HG03520 (cell line): ENCODE data around the gene EEF1A1.
A peak's percentile ranks its signal among the peaks of the same experiment; 100 is the strongest.
"Not testable (repeated sequence)": the region's sequence is repeated elsewhere in the genome, so short reads cannot be mapped to it uniquely, and the experiment has no call there.

Experiments used
- ATAC-seq: cut with Tn5 transposase; IDR thresholded peaks from one replicate; pipeline ENCODE4 v1.9.1; 2021; ENCODE audit warnings: mild to moderate bottlenecking, moderate library complexity; ENCODE audit not compliant: unreplicated experiment

EEF1A1 gene

DNA sequence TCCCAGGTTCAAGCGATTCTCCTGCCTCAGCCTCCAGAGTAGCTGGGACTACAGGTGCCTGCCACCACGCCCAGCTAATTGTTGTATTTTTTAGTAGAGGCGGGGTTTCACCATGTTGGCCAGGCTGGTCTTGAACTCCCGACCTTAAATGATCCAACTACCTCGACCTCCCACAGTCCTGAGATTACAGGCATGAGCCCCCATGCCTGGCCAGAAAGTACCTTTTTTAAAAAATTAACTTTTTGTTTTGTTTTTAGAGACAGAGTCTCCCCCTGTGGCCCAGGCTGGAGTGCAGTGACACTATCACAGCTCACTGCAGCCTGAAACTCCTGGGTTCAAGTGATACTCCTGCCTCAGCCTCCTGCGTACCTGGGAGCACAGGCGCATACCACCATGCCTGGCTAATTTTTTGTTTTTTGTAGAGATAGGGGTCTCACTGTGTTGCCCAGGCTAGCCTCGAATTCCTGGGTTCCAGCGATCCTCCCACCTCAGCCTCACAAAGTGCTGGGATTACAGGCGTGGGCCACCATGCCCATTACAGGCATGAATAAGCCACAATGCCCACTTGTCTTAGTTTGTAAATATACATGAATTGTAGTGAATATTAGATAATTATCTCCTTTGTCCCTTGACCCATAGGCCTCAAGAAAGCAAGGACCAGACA, 17.4 kb upstream of the EEF1A1 start:
- ATAC-seq, result no peak

DNA sequence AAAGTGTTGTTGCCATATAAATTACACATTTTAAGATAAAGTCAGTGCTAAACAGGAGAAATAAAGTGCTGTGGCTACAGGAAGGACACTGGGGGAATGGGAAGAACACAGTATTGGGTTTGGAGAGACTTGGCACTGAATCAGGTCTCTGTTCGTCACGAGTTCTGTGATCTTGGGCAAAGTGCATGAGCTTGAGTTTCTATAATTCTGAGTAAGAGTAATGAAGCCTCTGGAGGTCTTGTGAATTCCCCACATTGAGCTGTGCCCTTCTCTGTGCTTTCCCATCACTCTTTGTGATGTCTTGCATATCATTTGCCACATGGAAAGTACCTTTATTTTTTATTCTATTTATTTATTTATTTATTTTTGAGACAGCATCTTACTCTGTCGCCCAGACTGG, 16.8 kb upstream of the EEF1A1 start:
- no peak for ATAC-seq

DNA sequence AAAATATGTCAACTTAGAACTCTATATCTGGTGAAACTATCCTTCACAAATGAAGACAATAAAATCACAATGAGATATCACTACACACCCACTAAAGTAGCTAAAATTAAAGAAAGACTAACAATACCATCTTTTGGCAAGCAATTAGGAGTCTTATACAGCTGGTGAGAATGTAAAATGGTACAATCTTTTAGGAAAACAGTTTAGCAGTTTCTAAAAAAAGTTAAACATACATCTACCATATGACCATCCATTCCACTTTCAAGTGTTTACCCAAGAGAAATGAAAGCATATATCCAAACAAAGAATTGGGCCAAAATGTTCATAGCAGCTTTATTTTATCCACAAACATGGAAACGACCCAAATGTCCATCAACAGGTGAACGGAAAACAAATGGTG, 13.8 kb upstream of the EEF1A1 start:
- ATAC-seq, result no peak

DNA sequence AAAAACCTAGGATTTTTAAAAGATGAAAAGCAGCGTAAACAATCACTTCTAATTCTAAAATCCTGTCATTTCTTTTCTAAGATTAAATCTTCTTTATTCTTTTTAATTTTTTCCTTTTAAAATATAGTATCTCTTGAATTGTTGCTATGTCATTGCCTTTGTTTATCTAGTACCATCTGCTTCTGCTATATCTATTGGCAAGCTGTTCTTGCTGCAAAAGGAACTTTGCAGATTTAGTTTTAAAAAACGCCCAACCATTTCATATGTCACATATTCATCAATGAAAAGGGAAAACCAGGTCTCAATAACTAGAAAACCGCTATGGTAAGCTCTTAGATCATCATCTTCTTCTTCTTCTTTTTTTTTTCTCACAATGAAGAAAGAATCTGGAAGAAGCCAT, 11.5 kb upstream of the EEF1A1 start:
- ATAC-seq, result no peak

DNA sequence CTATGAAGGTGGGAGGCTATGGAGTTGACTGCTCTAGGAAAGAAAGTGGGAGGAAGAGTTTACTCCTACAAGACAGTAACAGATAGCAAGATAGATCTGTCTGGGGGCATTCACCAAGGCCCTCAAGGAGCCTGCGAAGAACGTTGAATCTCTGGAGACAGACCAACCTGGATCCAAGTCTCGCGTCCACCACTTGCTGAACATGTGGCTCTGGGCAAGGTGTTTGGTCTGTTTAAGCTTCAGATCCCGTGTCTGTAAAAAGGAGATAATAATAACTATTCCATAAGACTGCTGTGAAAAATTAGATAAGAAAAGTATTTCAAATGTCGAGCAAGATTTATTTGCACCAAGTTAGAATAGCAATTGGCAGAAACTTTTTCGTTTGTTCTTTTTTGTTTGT, 8.1 kb upstream of the EEF1A1 start:
- no peak for ATAC-seq

DNA sequence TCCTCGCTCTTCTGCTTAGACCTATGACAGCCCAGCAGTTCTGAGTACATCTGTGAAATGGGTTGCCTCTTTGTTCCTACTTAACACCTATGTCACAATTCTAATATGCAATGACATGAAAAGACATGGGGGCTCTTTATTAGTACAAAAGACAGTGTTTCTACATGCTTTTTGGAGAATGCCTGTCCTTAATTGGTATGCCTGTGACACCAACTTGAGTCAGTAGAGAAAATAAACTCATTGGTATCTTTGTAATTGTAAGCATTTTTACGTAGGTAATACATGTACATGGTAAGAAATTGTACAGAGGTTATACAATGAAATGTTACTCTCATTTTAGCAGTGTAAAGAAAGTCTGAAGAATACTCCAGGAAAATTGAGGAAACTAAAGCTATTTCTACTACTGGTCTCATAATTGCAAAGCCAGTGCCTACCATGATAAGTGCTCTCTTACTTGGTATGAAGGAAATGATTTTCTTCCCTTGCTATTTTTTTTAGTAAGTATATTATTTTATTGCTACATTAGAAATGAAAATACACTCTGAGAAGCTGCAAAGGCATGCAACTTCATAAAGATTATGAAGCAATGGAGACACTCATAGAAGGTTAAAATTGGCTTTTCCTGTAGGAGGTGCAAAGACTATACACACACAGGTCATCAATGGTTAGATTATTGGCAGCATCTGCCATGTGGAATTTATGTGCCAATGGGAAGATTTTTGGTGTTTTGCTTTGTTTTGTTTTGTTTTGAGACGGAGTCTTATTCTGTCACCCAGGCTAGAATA, 4.9 kb upstream of the EEF1A1 start:
- ATAC-seq, result no peak

DNA sequence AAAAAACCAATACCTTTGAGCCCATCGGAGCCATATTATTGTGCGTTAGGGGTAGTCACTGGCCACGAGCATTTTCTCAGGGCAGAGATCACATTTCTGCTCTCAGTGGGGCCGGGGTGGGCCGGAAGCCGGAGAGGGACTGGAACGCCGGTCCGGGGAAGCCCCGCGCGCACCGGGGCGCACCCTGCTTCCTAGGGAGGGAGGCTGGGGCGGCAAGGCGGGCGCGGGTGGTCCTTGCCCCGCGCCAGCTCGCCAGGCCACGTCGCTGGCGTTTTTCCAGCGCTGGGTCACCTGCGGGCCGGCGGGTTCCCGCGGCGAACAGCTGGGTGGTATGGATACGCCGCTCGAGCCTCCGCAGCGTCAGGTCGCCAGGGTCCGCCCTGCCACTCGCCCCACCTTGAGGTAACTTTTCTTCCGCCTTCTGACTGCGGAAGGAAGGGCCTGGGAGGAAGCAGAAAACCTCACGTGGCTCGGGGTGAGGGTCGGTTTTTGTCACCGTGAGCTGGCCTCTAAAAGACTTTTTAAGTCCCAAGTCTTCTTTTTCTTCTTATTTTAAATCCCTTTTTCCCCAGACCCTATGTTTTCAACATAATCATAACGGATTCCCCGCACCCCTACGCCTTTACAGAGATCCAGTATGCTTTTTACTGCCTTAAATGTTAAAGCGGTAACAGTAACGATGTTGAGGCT, 2.7 kb upstream of the EEF1A1 start:
- ATAC-seq, result peak; percentile 41

DNA sequence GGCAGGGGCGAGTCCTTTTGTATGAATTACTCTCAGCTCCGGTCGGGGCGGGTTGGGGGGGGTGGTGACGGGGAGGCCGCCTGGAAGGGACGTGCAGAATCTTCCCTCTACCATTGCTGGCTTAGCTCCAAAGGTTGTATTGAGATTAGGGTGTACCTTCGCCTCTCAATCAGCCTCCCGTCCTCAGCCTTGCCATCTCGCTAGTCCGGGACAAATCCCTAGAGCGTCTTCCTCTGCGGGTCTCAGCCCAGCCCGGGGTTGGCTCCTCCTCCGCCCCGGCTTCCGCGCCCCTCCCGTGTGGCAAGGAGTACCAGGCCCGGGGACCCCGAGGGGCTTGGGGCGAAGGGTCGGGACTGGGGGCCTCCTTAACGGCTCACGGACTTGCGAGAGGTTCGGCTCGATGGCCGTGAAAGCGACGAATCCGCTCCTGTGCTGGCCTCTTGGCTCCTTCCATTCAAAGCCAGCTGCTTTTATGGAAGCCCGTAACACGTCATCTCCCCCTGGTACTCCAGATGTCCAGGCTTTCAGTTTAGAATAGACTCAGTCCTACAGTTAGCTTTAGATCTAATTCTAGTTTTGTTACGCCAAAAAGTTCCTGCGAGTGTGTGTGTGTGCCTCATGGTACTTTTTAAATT, 636 bp upstream of the EEF1A1 start:
- peak; percentile 22 for ATAC-seq

DNA sequence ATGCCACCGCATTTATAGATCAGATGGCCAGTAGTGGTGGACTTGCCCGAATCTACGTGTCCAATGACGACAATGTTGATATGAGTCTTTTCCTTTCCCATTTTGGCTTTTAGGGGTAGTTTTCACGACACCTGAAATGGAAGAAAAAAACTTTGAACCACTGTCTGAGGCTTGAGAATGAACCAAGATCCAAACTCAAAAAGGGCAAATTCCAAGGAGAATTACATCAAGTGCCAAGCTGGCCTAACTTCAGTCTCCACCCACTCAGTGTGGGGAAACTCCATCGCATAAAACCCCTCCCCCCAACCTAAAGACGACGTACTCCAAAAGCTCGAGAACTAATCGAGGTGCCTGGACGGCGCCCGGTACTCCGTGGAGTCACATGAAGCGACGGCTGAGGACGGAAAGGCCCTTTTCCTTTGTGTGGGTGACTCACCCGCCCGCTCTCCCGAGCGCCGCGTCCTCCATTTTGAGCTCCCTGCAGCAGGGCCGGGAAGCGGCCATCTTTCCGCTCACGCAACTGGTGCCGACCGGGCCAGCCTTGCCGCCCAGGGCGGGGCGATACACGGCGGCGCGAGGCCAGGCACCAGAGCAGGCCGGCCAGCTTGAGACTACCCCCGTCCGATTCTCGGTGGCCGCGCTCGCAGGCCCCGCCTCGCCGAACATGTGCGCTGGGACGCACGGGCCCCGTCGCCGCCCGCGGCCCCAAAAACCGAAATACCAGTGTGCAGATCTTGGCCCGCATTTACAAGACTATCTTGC, 725 bp downstream of the EEF1A1 start:
- ATAC-seq, result no peak

DNA sequence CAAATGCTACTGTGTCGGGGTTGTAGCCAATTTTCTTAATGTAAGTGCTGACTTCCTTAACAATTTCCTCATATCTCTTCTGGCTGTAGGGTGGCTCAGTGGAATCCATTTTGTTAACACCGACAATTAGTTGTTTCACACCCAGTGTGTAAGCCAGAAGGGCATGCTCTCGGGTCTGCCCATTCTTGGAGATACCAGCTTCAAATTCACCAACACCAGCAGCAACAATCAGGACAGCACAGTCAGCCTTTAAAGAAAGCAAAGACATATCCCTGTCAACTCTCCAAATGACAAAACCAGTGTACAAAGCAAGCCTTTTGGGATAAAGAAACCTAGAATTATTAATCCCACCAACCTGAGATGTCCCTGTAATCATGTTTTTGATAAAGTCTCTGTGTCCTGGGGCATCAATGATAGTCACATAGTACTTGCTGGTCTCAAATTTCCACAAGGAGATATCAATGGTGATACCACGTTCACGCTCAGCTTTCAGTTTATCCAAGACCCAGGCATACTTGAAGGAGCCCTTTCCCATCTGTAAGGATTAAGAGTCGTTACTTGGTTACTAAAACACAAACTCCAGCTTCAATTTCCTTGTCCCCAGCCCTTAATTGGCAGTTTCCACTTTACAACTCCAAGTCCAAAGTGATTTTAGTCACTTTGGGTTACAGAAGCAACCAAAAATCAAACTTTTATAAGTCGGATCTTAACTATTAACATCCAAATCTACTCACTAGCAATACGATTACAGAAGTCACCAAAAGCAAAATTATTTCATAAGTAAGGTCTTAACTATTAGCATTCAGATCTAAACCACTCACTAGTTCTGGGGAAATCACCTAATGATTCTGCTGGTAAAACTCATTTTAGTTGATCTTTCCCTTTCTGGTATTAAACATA, 1.6 kb downstream of the EEF1A1 start:
- not testable (repeated sequence) for ATAC-seq

DNA sequence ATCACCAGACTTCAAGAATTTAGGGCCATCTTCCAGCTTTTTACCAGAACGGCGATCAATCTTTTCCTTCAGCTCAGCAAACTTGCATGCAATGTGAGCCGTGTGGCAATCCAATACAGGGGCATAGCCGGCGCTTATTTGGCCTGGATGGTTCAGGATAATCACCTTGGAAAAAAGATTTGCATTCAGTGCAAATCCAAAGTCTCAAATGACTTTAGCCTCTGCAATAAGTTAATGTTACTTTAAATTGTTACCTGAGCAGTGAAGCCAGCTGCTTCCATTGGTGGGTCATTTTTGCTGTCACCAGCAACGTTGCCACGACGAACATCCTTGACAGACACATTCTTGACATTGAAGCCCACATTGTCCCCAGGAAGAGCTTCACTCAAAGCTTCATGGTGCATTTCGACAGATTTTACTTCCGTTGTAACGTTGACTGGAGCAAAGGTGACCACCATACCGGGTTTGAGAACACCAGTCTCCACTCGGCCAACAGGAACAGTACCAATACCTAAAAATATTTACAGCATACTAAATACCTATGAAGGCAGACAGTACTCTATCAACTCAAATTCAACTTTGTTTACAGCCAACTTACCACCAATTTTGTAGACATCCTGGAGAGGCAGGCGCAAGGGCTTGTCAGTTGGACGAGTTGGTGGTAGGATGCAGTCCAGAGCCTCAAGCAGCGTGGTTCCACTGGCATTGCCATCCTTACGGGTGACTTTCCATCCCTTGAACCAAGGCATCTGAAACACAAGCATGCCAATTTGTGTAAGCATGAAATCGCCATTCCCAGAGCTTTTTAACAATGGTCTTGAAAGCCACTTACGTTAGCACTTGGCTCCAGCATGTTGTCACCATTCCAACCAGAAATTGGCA, 2.5 kb downstream of the EEF1A1 start:
- ATAC-seq, result not testable (repeated sequence)

DNA sequence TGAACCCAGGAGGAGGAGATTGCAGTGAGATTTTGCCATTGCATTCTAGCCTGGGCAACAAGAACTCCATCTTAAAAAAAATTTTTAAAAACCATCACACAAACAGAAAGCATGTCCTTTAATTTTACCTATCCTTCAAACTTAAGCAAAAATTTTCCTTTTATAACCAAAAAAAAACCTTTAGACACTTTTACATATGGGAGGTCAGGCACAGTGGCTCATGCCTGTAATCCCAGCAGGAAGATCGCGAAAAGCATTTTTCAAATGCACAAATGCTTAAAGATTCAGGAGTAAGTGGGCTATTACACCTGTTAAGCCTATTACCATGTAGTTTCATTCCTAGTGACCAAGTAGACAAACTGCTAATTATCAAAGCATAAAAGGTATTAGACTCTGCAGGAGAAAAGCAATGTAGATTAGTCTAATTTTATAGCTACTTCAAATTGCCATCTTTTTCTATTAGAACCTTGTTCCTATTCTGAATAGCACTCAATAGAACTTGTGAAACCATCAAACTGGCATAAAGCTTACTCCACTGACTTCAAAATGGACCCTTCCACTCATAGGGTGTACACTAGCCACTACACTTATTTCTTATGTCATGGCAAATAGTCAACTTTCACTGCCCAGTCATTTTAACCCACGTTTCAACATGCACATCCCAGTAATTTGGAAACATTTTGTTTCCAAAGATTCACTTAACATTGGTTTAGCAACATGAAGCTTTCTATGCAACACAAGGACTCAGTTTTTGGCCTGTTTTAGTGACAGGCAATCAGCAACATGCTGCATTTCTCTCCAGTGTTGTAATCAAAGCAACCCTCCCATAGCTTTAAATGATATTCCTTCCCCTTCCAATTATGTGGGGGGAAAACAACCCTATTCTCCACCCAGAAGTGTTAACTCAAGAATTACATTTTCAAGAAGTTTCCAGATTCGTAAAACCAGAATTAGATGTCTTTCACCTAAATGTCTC, 4.0 kb downstream of the EEF1A1 start:
- ATAC-seq, result no peak

DNA sequence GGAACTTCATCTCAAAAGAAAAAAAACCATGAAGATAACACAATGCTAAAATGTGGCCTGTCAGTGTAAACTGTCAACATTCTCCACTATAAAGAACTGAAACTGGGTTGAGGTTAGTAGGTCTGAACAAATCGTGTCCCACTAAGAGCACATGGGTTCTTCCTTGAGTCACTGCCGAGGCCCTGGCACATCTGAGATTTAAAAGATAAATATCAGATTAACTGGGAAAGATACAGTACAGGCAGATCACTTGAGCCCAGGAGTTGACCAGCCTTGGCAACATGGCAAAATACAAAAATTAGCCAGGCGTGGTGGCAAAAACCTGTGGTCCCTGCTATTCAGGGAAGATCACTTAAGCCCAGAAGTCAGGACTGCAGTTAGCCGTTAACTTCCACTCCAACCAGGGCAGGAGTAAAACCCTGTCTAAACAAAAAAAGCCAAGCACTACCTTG, 5.6 kb downstream of the EEF1A1 start:
- ATAC-seq, result peak; percentile 40

DNA sequence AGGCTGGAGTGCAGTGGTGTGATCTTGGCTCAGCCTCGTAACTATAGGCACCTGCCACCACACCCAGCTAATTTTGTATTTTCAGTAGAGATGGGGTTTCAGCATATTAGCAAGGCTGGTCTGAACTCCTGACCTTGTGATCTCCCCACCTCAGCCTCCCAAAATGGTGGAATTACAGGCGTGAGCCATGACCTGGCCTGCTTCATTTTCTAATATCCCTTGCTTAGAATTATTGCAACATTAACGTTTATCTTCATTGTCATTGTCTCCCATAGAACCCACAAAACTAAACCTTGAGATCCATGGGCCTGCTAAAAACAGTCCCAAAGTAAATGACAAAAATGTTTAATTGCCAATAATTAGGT, 6.1 kb downstream of the EEF1A1 start:
- ATAC-seq, result no peak

DNA sequence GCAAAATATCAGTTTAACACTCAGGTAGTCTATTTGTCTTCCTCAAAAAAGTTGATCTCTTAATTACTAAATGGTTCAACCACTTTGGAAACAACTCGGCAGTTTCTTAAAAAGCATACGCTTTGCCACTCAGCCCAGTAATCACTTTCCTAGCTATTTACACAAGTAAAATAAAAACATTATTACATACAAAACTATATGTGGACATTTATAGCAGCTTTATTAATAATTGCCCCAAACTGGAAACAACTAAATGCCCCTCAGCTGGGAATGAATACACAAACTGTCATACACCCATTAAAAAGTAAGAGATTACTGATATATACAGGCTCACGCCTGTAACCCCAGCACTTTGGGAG, 7.4 kb downstream of the EEF1A1 start:
- ATAC-seq, result no peak

DNA sequence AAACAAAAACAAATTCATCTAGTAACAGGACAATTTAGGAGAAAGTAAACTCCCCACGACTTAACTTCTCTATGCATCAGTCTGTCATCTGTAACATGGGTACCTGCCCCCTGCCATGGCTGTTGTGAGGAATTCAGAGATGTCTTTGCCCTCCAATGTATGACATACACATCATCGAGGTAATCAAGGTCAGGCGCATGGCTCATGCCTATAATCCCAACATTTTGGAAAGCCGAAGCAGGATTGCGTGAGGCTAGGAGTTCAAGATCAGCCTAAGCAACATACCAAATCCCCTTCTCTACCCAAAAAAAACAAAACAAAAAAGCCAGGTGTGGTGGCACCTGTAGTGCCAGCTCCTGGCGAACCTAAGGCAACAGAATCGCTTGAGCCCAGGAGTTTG, 9.0 kb downstream of the EEF1A1 start:
- ATAC-seq, result no peak

DNA sequence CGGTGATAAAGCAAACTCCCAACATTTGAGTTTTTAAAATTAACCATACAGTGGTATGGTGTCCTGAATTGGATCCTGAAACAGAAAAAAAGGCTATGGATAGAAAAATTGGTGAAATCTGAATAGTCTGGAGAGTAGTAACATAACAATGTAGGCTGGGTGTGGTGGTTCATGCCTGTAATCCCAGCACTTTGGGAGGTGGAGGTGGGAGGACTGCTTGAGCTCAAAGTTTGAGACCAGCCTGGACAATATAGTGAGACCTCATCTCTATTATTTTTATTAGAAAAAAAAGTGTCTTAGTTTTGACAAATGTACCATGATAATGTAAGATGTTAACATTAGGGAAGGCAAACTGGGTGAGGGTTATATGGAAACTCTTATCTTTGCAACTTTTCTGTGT, 11.0 kb downstream of the EEF1A1 start:
- ATAC-seq, result no peak

DNA sequence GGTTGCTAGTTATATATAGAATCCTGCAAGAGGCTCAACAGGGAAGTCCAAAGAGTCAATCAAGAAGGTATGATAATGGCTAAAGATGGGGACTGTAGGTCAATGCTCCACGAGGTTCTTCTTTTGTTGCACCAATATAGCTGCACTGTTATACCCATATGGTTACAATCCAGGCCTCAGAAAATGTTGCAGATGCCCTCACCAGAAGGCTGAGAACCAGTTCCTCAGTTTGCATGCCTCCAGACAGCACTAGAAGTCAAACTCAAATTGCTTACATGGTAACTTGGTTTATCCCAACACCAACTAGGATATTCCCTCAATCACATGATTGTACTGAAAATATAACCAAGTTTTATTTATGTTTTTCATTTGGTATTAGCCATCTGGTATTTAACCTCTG, 12.1 kb downstream of the EEF1A1 start:
- ATAC-seq, result no peak
